Activated T-cell treated with anti-CD3 and anti-CD28 coated beads, Interleukin-2, amount 50 U/mL, for 72 hours (primary cell): ENCODE measurements around the gene DNM1L. TPM values are rescaled to one million over a fixed set of nuclear protein-coding genes. Genes with fewer than 3 reads are reported as not detected.

Source experiments
- ATAC-seq, 2 donors: fragments of 150-1000 bp; cut with Tn5 transposase; replicated peaks in 1 of 2; 2 replicates each; pipeline ENCODE4 v1.10.0; 2021; ENCODE audit warnings: moderate library complexity in 2 of 2, mild to moderate bottlenecking in 1 of 2
- DNase-seq, 2 donors: peaks; one replicate each; pipeline ENCODE4 v3.0.0; 2021 to 2022; ENCODE audit warnings: mixed read lengths in 1 of 2
- H3K27ac Mint-ChIP-seq: one replicate; pipeline ENCODE4 v1.8.0; 2022; ENCODE audit warnings: mild to moderate bottlenecking, moderate library complexity, mixed read lengths
- H3K27me3 Mint-ChIP-seq: one replicate; pipeline ENCODE4 v1.8.0; 2022; ENCODE audit warnings: low read depth, mixed read lengths
- H3K36me3 Mint-ChIP-seq, 2 donors: one replicate each; pipeline ENCODE4 v1.8.0; 2022; ENCODE audit warnings: mixed read lengths in 2 of 2, mild to moderate bottlenecking in 1 of 2; ENCODE audit not compliant: insufficient read depth in 2 of 2
- H3K4me1 Mint-ChIP-seq: one replicate; pipeline ENCODE4 v1.8.0; 2022; ENCODE audit warnings: low read depth, mixed read lengths
- H3K4me3 Mint-ChIP-seq, 2 donors: one replicate each; pipeline ENCODE4 v1.8.0; 2022; ENCODE audit warnings: mild to moderate bottlenecking in 2 of 2, mixed read lengths in 2 of 2, moderate library complexity in 2 of 2
- H3K9me3 Mint-ChIP-seq, 2 donors: one replicate each; pipeline ENCODE4 v1.8.0; 2022; ENCODE audit warnings: mixed read lengths in 2 of 2
- total RNA-seq, 2 donors: library from RNA; stranded (reverse); gene quantifications; one replicate each; pipeline ENCODE4 v1.2.3, GENCODE V29; 2022

The DNM1L gene
- total RNA-seq, 2 donors from 2014 or later: 60.0 to 60.3 TPM

DNA sequence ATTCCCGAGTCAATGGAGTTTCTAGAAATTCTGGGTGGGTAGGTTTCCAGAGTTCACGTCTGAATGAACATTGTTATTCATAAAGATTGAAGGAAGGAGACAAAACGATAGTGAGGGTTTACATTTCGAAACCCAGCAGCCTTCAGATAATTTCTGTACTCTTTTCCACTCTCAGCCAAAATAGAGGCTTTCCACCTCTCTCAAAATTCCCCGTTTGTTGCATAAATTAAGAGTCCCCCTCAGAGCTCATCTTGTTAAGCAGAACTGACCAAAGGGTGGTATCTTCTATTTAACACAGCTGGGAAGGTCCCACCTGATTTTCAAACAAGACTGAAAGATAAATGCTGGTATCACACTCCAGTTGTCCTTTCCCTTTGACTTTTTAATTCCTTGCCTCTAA, 98.1 kb downstream of the DNM1L start:
- Mint-ChIP-seq H3K9me3 (no peaks in the 10 kb centered on the region), H3K4me1 (no peaks in the 10 kb centered on the region), H3K36me3 (no peaks in the 10 kb centered on the region), H3K27me3 (peaks cover 24% of the 10 kb centered on the region), H3K27ac (no peak overlapping the region), H3K4me3 (no peak overlapping the region)
- DNase-seq (no peak), ATAC-seq (no peak)

DNA sequence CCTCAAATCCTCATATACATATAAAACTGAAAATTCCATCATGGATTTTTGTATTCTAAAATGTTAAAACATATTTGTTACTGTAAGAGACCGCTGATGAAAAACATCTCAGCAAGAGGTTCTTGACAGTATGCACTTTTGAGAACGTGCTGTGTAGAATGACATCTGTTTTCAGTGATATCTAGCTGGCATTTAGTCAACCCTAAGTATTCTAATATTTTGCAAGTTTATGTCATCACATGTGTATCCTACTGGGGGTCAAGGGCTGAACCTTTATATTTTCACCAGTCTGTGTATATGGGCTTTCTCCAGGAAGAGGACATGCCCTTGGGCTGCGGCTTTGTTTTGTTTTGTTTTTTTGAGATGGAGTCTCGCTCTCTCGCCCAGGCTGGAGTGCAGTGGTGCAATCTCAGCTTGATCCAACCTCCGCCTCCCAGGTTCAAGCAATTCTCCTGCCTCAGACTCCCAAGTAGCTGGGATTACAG, 98.6 kb downstream of the DNM1L start:
- Mint-ChIP-seq H3K36me3 (no peaks in the 10 kb centered on the region), H3K9me3 (no peaks in the 10 kb centered on the region), H3K4me1 (no peaks in the 10 kb centered on the region), H3K27me3 (peaks cover 24% of the 10 kb centered on the region), H3K4me3 (no peak overlapping the region), H3K27ac (no peak overlapping the region)
- DNase-seq (no peak), ATAC-seq (no peak)

- Mint-ChIP-seq H3K9me3 (no peaks in the 10 kb centered on the region), H3K27ac (no peak overlapping the region), H3K4me1 (no peaks in the 10 kb centered on the region), H3K4me3 (no peak overlapping the region), H3K36me3 (no peaks in the 10 kb centered on the region), H3K27me3 (peaks cover 18% of the 10 kb centered on the region)
- DNase-seq (no peak), ATAC-seq (no peak)
Measured at GRCh38 chr12:32780071-32780470, 101.0 kb downstream of the DNM1L start.

- Mint-ChIP-seq H3K9me3 (no peaks in the 10 kb centered on the region), H3K4me3 (no peak overlapping the region), H3K36me3 (no peaks in the 10 kb centered on the region), H3K4me1 (no peaks in the 10 kb centered on the region), H3K27me3 (peaks cover 16% of the 10 kb centered on the region), H3K27ac (no peak overlapping the region)
- DNase-seq (no peak), ATAC-seq (no peak)
Measured at GRCh38 chr12:32783029-32783428, 103.9 kb downstream of the DNM1L start.

GRCh38 chr12:32785557-32785956, 106.5 kb downstream of the DNM1L start:
- H3K27ac Mint-ChIP-seq: no peak overlapping the region
- H3K27me3 Mint-ChIP-seq: peaks cover 4% of the 10 kb centered on the region
- H3K4me3 Mint-ChIP-seq: no peak overlapping the region
- no peaks in the 10 kb centered on the region for H3K4me1 Mint-ChIP-seq
- no peak for ATAC-seq
- no peaks in the 10 kb centered on the region for H3K36me3 Mint-ChIP-seq
- no peaks in the 10 kb centered on the region for H3K9me3 Mint-ChIP-seq
- DNase-seq: no peak

- no peak for ATAC-seq
- Mint-ChIP-seq H3K9me3 (no peaks in the 10 kb centered on the region), H3K36me3 (no peaks in the 10 kb centered on the region), H3K27me3 (peaks cover 4% of the 10 kb centered on the region), H3K4me3 (no peak overlapping the region), H3K4me1 (no peaks in the 10 kb centered on the region), H3K27ac (no peak overlapping the region)
- no peak for DNase-seq
Measured at GRCh38 chr12:32788405-32788804, 109.3 kb downstream of the DNM1L start.

- no peak overlapping the region for H3K27ac Mint-ChIP-seq
- peaks cover 4% of the 10 kb centered on the region for H3K27me3 Mint-ChIP-seq
- no peak overlapping the region for H3K4me3 Mint-ChIP-seq
- no peaks in the 10 kb centered on the region for H3K9me3 Mint-ChIP-seq
- DNase-seq: no peak
- no peaks in the 10 kb centered on the region for H3K4me1 Mint-ChIP-seq
- ATAC-seq: no peak
- no peaks in the 10 kb centered on the region for H3K36me3 Mint-ChIP-seq
Measured at GRCh38 chr12:32789446-32789845, 110.3 kb downstream of the DNM1L start.

GRCh38 chr12:32789916-32790315, 110.8 kb downstream of the DNM1L start:
- no peak overlapping the region for H3K4me3 Mint-ChIP-seq
- peaks cover 4% of the 10 kb centered on the region for H3K27me3 Mint-ChIP-seq
- no peak for DNase-seq
- H3K27ac Mint-ChIP-seq: no peak overlapping the region
- no peaks in the 10 kb centered on the region for H3K4me1 Mint-ChIP-seq
- ATAC-seq: no peak
- no peaks in the 10 kb centered on the region for H3K36me3 Mint-ChIP-seq
- H3K9me3 Mint-ChIP-seq: no peaks in the 10 kb centered on the region

DNA sequence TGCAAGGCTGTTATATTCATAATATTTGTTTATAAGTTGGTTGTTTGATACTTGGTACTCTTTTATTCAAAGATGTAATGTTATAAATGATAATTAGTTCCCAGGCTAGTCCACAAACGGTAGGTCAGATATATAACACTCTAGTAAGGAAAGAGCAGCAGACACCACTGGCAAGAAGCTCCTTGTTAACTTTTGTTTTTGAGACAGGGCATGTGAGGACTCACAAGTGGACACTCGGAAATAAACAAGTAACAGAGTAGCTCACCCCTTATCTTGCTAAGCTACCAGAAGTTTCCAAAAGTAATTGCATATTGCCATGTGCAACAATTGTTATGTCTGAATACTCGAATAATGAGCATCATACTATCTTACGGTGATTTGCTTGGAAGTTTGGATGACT, 115.2 kb downstream of the DNM1L start:
- Mint-ChIP-seq H3K36me3 (no peaks in the 10 kb centered on the region), H3K4me1 (no peaks in the 10 kb centered on the region), H3K27me3 (no peaks in the 10 kb centered on the region), H3K9me3 (no peaks in the 10 kb centered on the region), H3K4me3 (no peak overlapping the region), H3K27ac (no peak overlapping the region)
- DNase-seq (no peak), ATAC-seq (no peak)

Other genes starting within 250 kb of the DNM1L start
- 10 to 100 TPM; 14.5 to 25.4 TPM for gene YARS2, start 76.6 kb downstream of the DNM1L start, total RNA-seq
- under 1 TPM; 0.12 to 0.39 TPM for gene PKP2, start 217.5 kb downstream of the DNM1L start, total RNA-seq